Breast epithelium (tissue), 4 donors: ENCODE data around the gene MZB1. TPM values are rescaled to one million over a fixed set of nuclear protein-coding genes. Genes with fewer than 3 reads are reported as not detected.
"Not testable (repeated sequence)": the region's sequence is repeated elsewhere in the genome, so short reads cannot be mapped to it uniquely, and the experiment has no call there.

Experiments used
- DNase-seq, 2 donors: peaks; one replicate each; pipeline ENCODE4 v3.0.0-alpha.2; 2019; ENCODE audit warnings: low spot score in 2 of 2
- H3K27ac ChIP-seq, 2 donors: fragments of 200-600 bp; sonication (generic) in 1 of 2; one replicate each; pipeline ENCODE4 v1.5.1; 2016 to 2019; ENCODE audit warnings: mild to moderate bottlenecking in 1 of 2
- H3K27me3 ChIP-seq, 2 donors: fragments of 200-600 bp; sonication (generic) in 1 of 2; one replicate each; pipeline versions ENCODE4 v1.5.1 to v1.6.0; 2017 to 2019; ENCODE audit warnings: control low read depth in 1 of 2, mild to moderate bottlenecking in 1 of 2
- H3K36me3 ChIP-seq: fragments of 200-600 bp; one replicate; pipeline ENCODE4 v1.5.1; 2019
- H3K4me1 ChIP-seq, 2 donors: fragments of 200-600 bp; sonication (generic); one replicate each; pipeline ENCODE4 v1.5.1; 2016 to 2019; ENCODE audit warnings: control low read depth in 1 of 2
- H3K4me3 ChIP-seq, 3 donors: fragments of 200-600 bp; sonication (generic); 1 replicate in 2 of 3; 2 replicates in 1 of 3; pipeline ENCODE4 v1.5.1; 2016 to 2019; ENCODE audit warnings: mild to moderate bottlenecking in 3 of 3, moderate library complexity in 2 of 3
- H3K9me3 ChIP-seq, 2 donors: fragments of 200-600 bp; sonication (generic) in 1 of 2; one replicate each; pipeline ENCODE4 v1.5.1; 2016 to 2019; ENCODE audit warnings: control low read depth in 1 of 2
- CTCF ChIP-seq, 3 donors: fragments of 450-650 bp; IDR thresholded peaks; one replicate each; pipeline ENCODE4 v1.5.1; 2016 to 2017; ENCODE audit warnings: antibody characterized with exemption in 3 of 3, mild to moderate bottlenecking in 3 of 3, moderate library complexity in 3 of 3
- POLR2A ChIP-seq: fragments of 450-650 bp; IDR thresholded peaks from one replicate; pipeline ENCODE4 v1.6.1; 2016; ENCODE audit warnings: antibody characterized with exemption, mild to moderate bottlenecking, moderate library complexity
- POLR2AphosphoS5 ChIP-seq, 3 donors: sonication (generic); formaldehyde crosslinking; IDR thresholded peaks; one replicate each; pipeline ENCODE4 v1.6.1; 2017; ENCODE audit warnings: antibody characterized with exemption in 3 of 3
- intact Hi-C: fragments of 100-400 bp; cut with DNase I; formaldehyde crosslinking; loops from one replicate; pipeline ENCODE4 v1.15.1; 2023; ENCODE audit warnings: low total_unique reads
- total RNA-seq, 3 donors: library from RNA; depleted of rRNA; stranded (reverse); fragments of >200 nt; gene quantifications; one replicate each; pipeline ENCODE4 v1.1.0, GENCODE V29; 2016

MZB1 gene
- total RNA-seq, 3 donors from 2014 or later = 8.6 to 35.4 TPM; not detected in 1

DNA sequence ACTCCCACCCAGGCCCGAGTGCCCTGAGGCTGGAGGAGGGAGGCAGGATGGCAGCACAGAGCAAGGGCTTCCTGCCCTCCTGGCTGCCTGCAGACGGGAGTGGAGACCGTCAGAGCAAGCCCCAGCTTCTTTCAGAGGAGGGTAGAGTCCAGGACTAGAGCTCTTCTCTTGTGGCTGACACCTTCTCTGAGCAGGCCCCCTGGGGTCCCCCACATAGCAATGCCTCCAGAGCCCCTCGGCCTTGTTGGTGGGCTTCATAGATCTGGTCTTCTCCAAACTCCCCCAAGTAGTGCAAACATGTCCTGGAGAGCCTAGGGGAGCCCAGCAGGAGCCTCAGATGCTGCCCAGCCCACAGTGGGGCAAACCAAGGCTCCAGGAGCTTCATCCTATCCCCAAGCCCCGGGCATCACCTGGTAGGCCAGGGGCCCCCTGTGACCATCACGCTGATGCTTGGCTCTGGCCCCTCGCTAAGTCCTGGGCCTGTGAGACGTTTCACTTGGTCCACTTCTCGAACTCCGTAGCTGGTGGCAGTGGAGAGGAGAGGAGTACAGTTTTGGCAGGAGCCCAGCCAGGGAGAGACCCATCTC lies 2.0 kb downstream of the MZB1 start:
- Histone ChIP-seq H3K36me3 (no peaks in the 10 kb centered on the region), H3K4me3 (peak overlapping the region in 1 of 3 donors; percentile 61), H3K27me3 (no peaks in the 10 kb centered on the region), H3K9me3 (no peaks in the 10 kb centered on the region), H3K27ac (peak overlapping the region; percentile 62 to 88), H3K4me1 (peaks cover 0 to 26% of the 10 kb centered on the region in 2 donors)
- TF ChIP-seq POLR2AphosphoS5 (IDR thresholded peaks at IDR 0.05) = no peak
- TF ChIP-seq CTCF (IDR thresholded peaks at IDR 0.05) = no peak
- TF ChIP-seq POLR2A = no peak
- no peak for DNase-seq
- intact Hi-C loops = no loop called here

DNA sequence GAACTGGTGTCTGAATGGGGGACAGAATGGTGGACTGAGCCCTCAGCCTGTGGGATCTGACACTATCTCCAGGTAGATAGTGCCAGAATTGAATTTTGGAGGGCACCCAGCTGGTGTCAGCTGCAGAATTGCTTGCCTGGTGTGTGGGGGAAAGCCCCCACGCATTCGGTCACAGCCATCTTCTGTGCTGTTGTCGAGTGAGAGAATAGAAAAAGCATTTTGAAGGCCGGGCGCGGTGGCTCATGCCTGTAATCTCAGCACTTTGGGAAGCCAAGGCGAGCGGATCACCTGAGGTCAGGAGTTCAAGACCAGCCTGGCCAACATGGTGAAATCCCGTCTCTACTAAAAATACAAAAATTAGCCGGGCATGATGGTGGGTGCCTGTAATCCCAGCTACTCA lies 2.8 kb downstream of the MZB1 start:
- H3K36me3 ChIP-seq, H3K4me3 ChIP-seq, intact Hi-C loops, H3K27ac ChIP-seq, DNase-seq, H3K27me3 ChIP-seq, H3K9me3 ChIP-seq: not testable (repeated sequence)
- H3K4me1 ChIP-seq = peaks cover 0 to 22% of the 10 kb centered on the region in 2 donors

- DNase-seq = no peak
- intact Hi-C loops = no loop called here
- H3K4me1 ChIP-seq = peaks cover 0 to 20% of the 10 kb centered on the region in 2 donors
- no peaks in the 10 kb centered on the region for H3K36me3 ChIP-seq
- no peaks in the 10 kb centered on the region for H3K27me3 ChIP-seq
- no peaks in the 10 kb centered on the region for H3K9me3 ChIP-seq
- H3K4me3 ChIP-seq = no peak overlapping the region
- TF ChIP-seq CTCF (IDR thresholded peaks at IDR 0.05) = no peak
- TF ChIP-seq POLR2AphosphoS5 (IDR thresholded peaks at IDR 0.05) = no peak
- TF ChIP-seq POLR2A = no peak
- H3K27ac ChIP-seq = peak overlapping the region in 1 of 2 donors; percentile 83
Observed at GRCh38 chr5:139386050-139386438, 3.7 kb downstream of the MZB1 start.

DNA sequence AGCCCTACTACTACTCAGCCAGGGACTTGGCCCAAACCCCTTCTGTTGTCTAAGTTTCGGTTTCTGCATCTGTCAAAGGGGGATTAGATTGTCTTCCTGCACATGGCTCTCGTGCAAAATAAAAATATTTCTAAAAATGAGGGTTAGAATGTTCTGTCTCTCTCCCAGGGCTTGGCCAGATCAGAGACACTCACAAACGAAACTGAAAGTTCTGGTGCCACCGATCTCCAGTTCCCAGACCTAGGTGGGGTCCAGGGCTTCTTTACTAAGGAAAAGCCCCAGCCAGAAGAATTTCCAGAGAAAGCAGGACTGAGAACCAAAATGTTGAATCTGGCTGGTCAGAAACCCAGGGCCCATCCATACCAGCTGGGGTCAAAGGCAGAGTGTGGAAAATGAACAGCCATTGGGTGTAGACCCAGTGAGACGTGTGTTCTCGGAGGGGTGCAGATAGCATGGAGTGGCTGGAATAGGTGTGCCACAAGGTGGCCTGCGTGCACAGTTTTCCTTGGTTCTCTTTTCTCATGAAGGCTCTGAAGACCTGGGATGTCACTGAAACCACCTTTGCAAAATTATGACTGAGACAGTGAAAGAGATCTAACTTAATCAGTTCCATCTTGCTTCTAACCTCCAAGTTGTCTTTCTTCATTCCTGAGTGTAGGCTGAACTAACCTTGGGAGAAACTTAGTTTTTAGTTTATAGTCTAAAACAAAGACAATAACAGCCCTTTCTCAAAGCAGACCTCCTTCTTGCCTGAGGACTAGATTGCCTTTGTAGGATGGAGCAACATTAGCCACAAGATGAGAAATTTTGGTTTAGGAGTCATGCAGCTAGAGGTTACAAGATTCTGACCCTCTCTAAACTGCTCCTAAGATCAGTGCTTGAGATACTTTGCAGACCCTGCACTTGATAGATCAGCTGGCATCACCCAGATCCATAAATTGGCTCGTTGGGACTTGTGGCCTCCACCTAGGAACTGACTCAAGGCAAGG lies 4.4 kb downstream of the MZB1 start:
- Histone ChIP-seq H3K4me3 (peak overlapping the region; percentile 26 to 59 (median 33)), H3K27ac (peak overlapping the region; percentile 59 to 83), H3K9me3 (no peaks in the 10 kb centered on the region), H3K36me3 (no peaks in the 10 kb centered on the region), H3K27me3 (no peaks in the 10 kb centered on the region), H3K4me1 (peaks cover 0 to 20% of the 10 kb centered on the region in 2 donors)
- intact Hi-C loops = no loop called here
- no peak for TF ChIP-seq POLR2AphosphoS5 (IDR thresholded peaks at IDR 0.05)
- TF ChIP-seq CTCF (IDR thresholded peaks at IDR 0.05) = no peak
- TF ChIP-seq POLR2A = no peak
- DNase-seq = no peak

- H3K4me3 ChIP-seq = peak overlapping the region; percentile 26 to 59 (median 33)
- no peaks in the 10 kb centered on the region for H3K27me3 ChIP-seq
- intact Hi-C loops = no loop called here
- no peaks in the 10 kb centered on the region for H3K9me3 ChIP-seq
- H3K36me3 ChIP-seq = no peaks in the 10 kb centered on the region
- TF ChIP-seq POLR2AphosphoS5 (IDR thresholded peaks at IDR 0.05) = no peak
- TF ChIP-seq POLR2A = no peak
- TF ChIP-seq CTCF (IDR thresholded peaks at IDR 0.05) = no peak
- H3K4me1 ChIP-seq = peaks cover 0 to 20% of the 10 kb centered on the region in 2 donors
- DNase-seq = no peak
- H3K27ac ChIP-seq = peak overlapping the region; percentile 59 to 83
Observed at GRCh38 chr5:139384591-139385051, 5.1 kb downstream of the MZB1 start.
